GM15510 (cell line): ENCODE data around the gene OR56A4.

Source experiments
- POLR2A ChIP-seq: IDR thresholded peaks from 3 replicates; pipeline ENCODE4 v1.6.1; 2011; ENCODE audit warnings: borderline replicate concordance; ENCODE audit not compliant: insufficient read length; ENCODE audit errors: extremely low read depth

The OR56A4 gene, protein sequence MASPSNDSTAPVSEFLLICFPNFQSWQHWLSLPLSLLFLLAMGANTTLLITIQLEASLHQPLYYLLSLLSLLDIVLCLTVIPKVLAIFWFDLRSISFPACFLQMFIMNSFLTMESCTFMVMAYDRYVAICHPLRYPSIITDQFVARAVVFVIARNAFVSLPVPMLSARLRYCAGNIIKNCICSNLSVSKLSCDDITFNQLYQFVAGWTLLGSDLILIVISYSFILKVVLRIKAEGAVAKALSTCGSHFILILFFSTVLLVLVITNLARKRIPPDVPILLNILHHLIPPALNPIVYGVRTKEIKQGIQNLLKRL

DNA sequence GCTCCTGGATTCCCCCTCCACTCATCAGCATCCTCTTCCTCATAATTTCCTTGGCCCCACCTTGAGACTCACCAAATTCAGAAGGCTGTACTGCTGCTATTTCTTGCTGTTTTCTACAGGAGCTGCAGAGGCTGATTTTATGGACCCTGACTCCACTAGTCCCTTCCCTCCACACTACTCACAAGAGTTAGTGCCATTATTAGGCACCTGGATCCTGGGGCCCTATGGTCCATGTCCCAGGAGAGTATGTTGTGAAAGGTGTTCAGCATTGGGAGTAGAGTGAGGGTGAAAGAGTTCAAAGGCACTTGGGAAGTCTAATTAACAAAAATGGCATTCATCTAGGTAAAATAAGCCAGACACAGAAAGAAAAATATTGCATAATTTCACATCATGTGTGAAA is at the start of gene OR56A4:
Gene OR56A4 (minus strand): TSS at position 101 of the 400 bp plus-strand sequence. CDS start 3,954 bp downstream, outside the sequence.
- no peak for TF ChIP-seq POLR2A

DNA sequence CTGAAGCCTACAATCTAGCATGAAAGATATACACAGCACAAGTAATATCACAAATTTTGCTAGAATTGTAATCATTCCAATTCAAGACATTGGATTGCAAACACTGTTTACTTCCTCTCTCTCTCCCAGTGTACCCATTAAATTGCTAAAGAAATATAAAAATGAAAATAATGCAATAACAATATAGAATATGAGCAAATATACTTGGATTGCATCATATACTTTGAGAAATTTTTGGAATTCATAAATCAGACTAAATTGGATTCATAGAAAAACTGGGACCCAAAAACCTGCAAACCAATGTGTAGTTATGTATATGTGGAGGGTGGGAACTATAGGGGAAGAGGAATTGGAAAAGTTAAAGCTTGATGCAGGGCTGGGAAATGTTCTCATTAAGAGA is 48.8 kb upstream of the OR56A4 start:
- TF ChIP-seq POLR2A, result no peak

GRCh38 chr11:6052374-6052773 is 45.6 kb upstream of the OR56A4 start:
- no peak for TF ChIP-seq POLR2A

DNA sequence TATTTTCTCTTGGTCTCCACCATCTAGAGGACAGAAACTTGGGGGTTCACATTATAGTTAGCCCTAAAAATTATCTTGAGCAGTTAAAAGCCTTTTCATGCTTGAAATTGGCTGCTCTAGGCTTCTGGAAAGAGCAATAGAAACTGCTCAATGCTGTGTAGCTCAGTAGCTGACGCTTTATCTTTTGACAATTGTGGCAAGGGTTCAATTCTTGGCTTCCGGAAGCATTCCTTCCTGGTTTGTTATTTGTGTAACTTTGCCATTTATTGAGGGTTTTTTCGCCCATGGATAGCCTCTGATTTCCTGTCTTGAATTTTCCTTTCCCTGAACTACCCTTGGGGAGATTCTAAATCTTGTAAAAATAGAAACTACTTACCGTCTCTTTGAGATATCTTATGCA is 34.1 kb upstream of the OR56A4 start:
- TF ChIP-seq POLR2A, result no peak

- no peak for TF ChIP-seq POLR2A
Observed at GRCh38 chr11:6030708-6031405, 24.1 kb upstream of the OR56A4 start, which contains the start of gene OR56A1. OR56A1 (minus strand) TSS chr11:6030758; CDS start chr11:6027692, 3,066 bp downstream.

GRCh38 chr11:6027501-6027900 is 20.8 kb upstream of the OR56A4 start:
- no peak for TF ChIP-seq POLR2A

GRCh38 chr11:6025056-6025455 is 18.3 kb upstream of the OR56A4 start:
- no peak for TF ChIP-seq POLR2A

- no peak for TF ChIP-seq POLR2A
Observed at GRCh38 chr11:6022956-6023355, 16.2 kb upstream of the OR56A4 start.

- no peak for TF ChIP-seq POLR2A
Observed at GRCh38 chr11:6013042-6013441, 6.3 kb upstream of the OR56A4 start.

- TF ChIP-seq POLR2A, result no peak
Observed at GRCh38 chr11:6012035-6012668, 5.4 kb upstream of the OR56A4 start.

- no peak for TF ChIP-seq POLR2A
Observed at GRCh38 chr11:6006395-6006794, 351 bp downstream of the OR56A4 start.

- no peak for TF ChIP-seq POLR2A
Observed at GRCh38 chr11:6002202-6002699, 4.5 kb downstream of the OR56A4 start.

GRCh38 chr11:5994791-5995190 is 12.0 kb downstream of the OR56A4 start:
- TF ChIP-seq POLR2A, result no peak

- TF ChIP-seq POLR2A, result no peak
Observed at GRCh38 chr11:5992604-5993251, 14.0 kb downstream of the OR56A4 start.

DNA sequence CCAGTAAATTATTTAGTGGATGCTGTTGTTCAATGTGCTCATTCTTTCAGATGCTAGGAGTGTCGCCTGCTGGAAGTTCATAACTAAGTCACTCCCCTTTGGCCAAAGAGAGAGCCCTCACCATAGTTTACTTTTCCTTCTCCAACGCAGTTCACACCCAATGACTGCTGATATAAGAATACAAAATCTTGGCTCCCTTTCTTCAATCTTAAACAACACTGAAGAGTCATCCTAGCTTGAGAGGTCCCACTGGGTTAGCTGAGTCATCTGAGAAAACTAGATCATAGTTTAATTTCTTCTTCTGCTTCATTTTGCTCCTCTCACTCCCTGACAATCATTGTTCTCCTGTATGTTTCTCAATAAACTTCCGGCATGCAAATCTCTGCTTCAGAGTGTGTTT is 14.6 kb downstream of the OR56A4 start:
- no peak for TF ChIP-seq POLR2A
